ENCODE results near the gene APC2.

GRCh38 chr19:1457892-1458291 is 8.0 kb downstream of the APC2 start:
- TF ChIP-seq CTCF (IDR thresholded peaks at IDR 0.05; ENCODE audit: low read depth, low read length, poor library complexity, severe bottlenecking): no peak
- TF ChIP-seq EZH2phosphoT487 (IDR thresholded peaks at IDR 0.05; ENCODE audit: borderline replicate concordance, low read length): no peak

All from DOHH2 (cell line).